ENCODE data around the gene AGPAT2. TPM values are rescaled to one million over a fixed set of nuclear protein-coding genes. Genes with fewer than 3 reads are reported as not detected.
"Not testable (repeated sequence)": the region's sequence is repeated elsewhere in the genome, so short reads cannot be mapped to it uniquely, and the experiment has no call there.

Gene AGPAT2
- total RNA-seq, 1 donor from 2014 or later, result 41.9 TPM

GRCh38 chr9:136707849-136708517 lies 20.7 kb upstream of the AGPAT2 start:
- no peaks in the 10 kb centered on the region for H3K36me3 ChIP-seq (ENCODE audit: control insufficient read depth, insufficient read depth, low read length)
- no peak overlapping the region for H3K4me3 ChIP-seq (ENCODE audit: low read depth, low read length)
- peaks cover 4% of the 10 kb centered on the region for H3K27me3 ChIP-seq (ENCODE audit: control insufficient read depth, insufficient read depth, low read length)
- FAIRE-seq (no peak), DNase-seq (ENCODE audit: low read depth) (no peak)
- TF ChIP-seq, protein P1, sequence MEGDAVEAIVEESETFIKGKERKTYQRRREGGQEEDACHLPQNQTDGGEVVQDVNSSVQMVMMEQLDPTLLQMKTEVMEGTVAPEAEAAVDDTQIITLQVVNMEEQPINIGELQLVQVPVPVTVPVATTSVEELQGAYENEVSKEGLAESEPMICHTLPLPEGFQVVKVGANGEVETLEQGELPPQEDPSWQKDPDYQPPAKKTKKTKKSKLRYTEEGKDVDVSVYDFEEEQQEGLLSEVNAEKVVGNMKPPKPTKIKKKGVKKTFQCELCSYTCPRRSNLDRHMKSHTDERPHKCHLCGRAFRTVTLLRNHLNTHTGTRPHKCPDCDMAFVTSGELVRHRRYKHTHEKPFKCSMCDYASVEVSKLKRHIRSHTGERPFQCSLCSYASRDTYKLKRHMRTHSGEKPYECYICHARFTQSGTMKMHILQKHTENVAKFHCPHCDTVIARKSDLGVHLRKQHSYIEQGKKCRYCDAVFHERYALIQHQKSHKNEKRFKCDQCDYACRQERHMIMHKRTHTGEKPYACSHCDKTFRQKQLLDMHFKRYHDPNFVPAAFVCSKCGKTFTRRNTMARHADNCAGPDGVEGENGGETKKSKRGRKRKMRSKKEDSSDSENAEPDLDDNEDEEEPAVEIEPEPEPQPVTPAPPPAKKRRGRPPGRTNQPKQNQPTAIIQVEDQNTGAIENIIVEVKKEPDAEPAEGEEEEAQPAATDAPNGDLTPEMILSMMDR (IDR thresholded peaks at IDR 0.05; ENCODE audit: insufficient read depth, low read length, severe bottlenecking), result no peak

GRCh38 chr9:136707011-136707410 lies 19.8 kb upstream of the AGPAT2 start:
- DNase-seq (ENCODE audit: low read depth), result no peak
- Histone ChIP-seq H3K36me3 (ENCODE audit: control insufficient read depth, insufficient read depth, low read length) (no peaks in the 10 kb centered on the region), H3K4me3 (ENCODE audit: low read depth, low read length) (no peak overlapping the region), H3K27me3 (ENCODE audit: control insufficient read depth, insufficient read depth, low read length) (peaks cover 4% of the 10 kb centered on the region)
- no peak for FAIRE-seq
- TF ChIP-seq, protein P1 (IDR thresholded peaks at IDR 0.05; ENCODE audit: insufficient read depth, low read length, severe bottlenecking), result no peak

DNA sequence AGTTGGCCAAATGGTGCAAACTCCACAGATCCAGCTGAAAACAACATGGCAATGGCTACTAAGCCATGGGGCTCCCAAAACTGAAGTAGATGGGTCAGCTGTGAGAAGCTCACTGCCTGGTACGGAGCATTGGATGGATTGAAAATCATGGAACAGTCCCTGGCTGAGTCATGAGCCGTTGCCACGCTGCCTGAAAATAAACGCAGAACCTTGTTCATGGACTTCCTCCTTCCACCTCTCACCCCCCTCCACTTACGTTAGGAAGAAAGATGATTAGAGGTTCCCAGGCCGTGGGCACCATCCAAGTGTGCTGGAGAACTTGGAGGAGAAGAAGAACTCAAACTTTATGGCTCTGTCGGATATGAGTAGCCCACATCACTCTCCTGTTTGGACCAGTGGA lies 18.3 kb upstream of the AGPAT2 start:
- DNase-seq (ENCODE audit: low read depth), result no peak
- Histone ChIP-seq H3K27me3 (ENCODE audit: control insufficient read depth, insufficient read depth, low read length) (peaks cover 6% of the 10 kb centered on the region), H3K4me3 (ENCODE audit: low read depth, low read length) (no peak overlapping the region), H3K36me3 (ENCODE audit: control insufficient read depth, insufficient read depth, low read length) (no peaks in the 10 kb centered on the region)
- FAIRE-seq, result no peak
- TF ChIP-seq, protein P1 (IDR thresholded peaks at IDR 0.05; ENCODE audit: insufficient read depth, low read length, severe bottlenecking), result no peak

- not testable (repeated sequence) for DNase-seq (ENCODE audit: low read depth); H3K36me3 ChIP-seq (ENCODE audit: control insufficient read depth, insufficient read depth, low read length); FAIRE-seq; H3K4me3 ChIP-seq (ENCODE audit: low read depth, low read length); H3K27me3 ChIP-seq (ENCODE audit: control insufficient read depth, insufficient read depth, low read length)
These were observed 17.5 kb upstream of the AGPAT2 start for GRCh38 chr9:136704741-136705140.

DNA sequence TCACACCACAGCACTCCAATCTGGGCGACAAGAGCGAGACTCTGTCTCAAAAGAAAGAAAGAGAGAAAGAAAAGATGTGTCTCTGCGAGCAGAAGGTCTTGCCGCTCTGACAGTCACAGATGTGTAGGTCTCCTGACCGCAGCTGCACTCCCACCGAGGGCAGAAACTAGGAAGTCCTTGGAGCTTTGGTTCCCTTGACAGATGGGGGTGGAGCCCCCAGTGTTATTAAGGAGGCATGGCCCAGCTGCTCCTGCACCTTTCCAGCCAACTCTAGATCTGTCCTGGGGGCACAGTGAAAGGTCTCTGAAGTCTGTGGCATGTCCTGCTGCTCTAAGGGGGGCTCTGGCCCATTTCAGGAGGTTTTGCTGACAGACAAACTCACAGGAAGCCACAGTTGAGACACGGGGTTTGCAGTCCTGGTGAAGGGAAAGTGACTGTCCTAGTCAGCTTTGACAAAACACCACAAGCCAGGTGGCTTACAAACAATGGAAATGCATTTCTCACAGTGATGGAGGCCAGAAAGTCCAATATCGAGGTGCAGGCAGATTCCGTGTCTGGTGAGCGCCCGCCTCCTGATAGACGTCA lies 16.1 kb upstream of the AGPAT2 start:
- FAIRE-seq, result no peak
- H3K4me3 ChIP-seq (ENCODE audit: low read depth, low read length), result no peak overlapping the region
- peaks cover 6% of the 10 kb centered on the region for H3K27me3 ChIP-seq (ENCODE audit: control insufficient read depth, insufficient read depth, low read length)
- TF ChIP-seq, protein P1 (IDR thresholded peaks at IDR 0.05; ENCODE audit: insufficient read depth, low read length, severe bottlenecking), result no peak
- no peak for DNase-seq (ENCODE audit: low read depth)
- H3K36me3 ChIP-seq (ENCODE audit: control insufficient read depth, insufficient read depth, low read length), result no peaks in the 10 kb centered on the region

DNA sequence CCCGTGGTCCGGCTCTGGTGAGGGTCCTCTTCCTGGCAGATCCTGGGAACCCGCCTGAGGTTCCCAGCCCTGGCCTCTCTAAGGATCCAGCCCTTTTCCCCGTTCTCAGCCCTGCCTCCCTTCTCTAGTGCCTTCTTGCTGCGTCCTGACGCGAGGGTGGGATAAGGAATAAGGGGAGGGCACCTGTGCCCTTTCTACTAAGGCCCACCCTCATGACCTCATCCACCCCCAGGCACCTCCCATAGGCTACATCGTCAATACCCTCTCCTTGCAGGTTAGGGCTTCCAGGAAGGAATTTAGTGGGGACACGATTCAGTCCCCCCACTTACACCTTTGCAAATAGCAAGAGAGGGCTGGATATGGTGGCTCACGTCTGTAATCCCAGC lies 14.4 kb upstream of the AGPAT2 start:
- FAIRE-seq (no peak), DNase-seq (ENCODE audit: low read depth) (no peak)
- TF ChIP-seq, protein P1 (IDR thresholded peaks at IDR 0.05; ENCODE audit: insufficient read depth, low read length, severe bottlenecking), result no peak
- H3K4me3 ChIP-seq (ENCODE audit: low read depth, low read length), result no peak overlapping the region
- H3K36me3 ChIP-seq (ENCODE audit: control insufficient read depth, insufficient read depth, low read length), result no peaks in the 10 kb centered on the region
- H3K27me3 ChIP-seq (ENCODE audit: control insufficient read depth, insufficient read depth, low read length), result peaks cover 6% of the 10 kb centered on the region
